Central memory CD4-positive, alpha-beta T cell (primary cell): Measurements from ENCODE around the gene HIPK2.

Experiments used
- DNase-seq: peaks from one replicate; pipeline ENCODE4 v3.0.0; 2022

The HIPK2 gene

DNA sequence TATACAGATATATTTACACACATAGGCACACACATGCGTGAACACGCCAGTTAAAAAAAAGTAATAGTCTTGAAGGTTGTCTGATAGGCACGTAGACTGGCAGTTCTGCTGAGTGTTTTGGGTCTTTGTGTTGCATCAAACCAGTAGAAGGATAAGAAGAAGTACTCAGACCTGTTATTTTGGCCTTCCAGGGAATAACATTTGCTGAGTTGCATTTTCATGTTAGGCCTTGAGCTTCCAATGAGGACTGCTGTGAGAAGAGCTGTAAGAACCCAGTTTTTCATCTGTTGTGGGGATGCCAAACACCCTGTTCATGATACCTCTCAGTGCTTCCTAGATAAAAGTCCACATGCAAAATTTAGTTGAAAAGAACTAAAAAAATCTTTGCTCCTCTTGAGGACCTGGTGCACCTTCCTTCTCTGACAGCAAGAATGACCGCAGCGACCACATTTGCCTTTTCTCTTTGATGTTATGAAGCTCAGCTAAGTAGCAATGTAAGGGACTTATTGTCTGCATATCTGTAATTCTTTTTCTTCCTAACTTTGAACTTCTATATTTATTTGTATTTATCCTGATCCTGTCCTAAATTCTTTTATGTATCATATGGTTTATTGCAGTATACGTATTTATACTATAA lies 27.2 kb downstream of the HIPK2 start:
- DNase-seq = no peak

- DNase-seq = no peak
Observed at GRCh38 chr7:139749545-139749944, 28.3 kb downstream of the HIPK2 start.

GRCh38 chr7:139748941-139749340 lies 28.9 kb downstream of the HIPK2 start:
- DNase-seq = no peak

GRCh38 chr7:139748373-139748765 lies 29.4 kb downstream of the HIPK2 start:
- no peak for DNase-seq

GRCh38 chr7:139747662-139748372 lies 30.0 kb downstream of the HIPK2 start:
- no peak for DNase-seq

DNA sequence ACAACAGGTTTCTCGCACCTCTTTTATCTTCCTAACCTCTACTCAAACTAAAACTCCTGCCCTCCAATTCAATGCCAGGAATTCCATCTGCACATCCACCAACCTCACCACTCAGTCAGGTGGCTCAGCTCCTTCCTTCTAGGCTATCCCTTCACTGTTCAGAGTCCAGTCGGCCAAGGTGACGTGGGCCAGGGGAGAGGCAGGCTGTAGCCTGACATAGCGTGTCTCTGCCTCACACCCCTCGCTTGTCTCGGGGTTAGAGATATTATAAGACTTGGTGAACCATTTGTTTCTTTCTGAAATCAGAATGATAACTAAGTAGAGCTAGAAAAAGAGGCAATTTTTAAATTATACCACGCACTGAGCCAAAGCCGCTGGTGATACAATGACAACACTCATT lies 31.1 kb downstream of the HIPK2 start:
- DNase-seq = no peak

DNA sequence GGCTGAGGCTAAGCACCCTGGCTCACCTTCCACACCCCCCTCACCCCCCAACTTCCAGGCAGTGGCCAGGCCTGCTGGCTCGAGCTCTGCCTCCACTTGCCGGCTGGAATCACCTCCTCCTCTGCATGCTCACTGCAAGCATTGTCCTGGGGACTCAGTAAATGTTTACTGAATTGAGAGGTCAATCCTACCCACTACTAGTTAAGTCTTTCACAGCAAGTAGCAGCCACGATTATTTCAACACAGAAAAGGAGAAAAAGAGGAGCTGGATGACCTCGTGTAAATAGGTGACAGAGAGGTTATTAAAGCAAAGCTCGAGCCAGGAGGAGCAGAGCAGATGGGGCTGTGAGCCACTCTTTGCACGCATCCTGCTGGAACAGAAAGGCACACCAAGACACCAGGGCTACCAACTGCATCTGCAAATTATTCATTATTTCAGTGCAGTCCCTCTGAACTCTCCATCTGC lies 32.1 kb downstream of the HIPK2 start:
- no peak for DNase-seq

GRCh38 chr7:139744768-139745677 lies 32.8 kb downstream of the HIPK2 start:
- DNase-seq = no peak

GRCh38 chr7:139743967-139744767 lies 33.6 kb downstream of the HIPK2 start:
- DNase-seq = no peak

- no peak for DNase-seq
Observed at GRCh38 chr7:139743267-139743966, 34.4 kb downstream of the HIPK2 start.

DNA sequence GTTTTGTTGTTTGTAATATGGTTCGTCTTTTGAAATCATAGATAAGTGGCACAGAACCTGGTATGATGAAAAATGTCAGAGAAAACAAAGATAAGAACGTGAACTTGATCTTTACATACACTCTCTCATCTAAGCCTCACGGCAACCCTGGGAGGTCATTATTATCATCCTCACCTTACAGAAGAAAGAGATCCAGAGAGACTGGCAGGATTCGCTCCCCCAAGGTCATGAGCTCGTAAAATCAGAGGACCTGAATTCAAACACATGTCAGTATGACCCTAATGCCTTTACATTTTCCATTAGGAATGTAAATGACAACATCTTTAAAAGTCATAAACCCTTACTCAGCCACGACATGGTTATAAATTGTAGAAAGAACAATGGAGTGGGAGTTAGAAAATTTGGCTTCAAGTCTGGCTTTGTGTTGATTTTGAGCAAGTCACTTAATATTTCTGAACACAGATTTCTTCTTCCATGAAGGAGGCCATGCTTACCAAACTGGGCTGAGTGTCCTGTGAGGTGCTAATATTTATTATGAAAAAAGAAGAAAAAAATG lies 35.9 kb downstream of the HIPK2 start:
- DNase-seq = no peak

GRCh38 chr7:139741239-139741638 lies 36.6 kb downstream of the HIPK2 start:
- DNase-seq = no peak

GRCh38 chr7:139739863-139740597 lies 37.8 kb downstream of the HIPK2 start:
- DNase-seq = no peak

DNA sequence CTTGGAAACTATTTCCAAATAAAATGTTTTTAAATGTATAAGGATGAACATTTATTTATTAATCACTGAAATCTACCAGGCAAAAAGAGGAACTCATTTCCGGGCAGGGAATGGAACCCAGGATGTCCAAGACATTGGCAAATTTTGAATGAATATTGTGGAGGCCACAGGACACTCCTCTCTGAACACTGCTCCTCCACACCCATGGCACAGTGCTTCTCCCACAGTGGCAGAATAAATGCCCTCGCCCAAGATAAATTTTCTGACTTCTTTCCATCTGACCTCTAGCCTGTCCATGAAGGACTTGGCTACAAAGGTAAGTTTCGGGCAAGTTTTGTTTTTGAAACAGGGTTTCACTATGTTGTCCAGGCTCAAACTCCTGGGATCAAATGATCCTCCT lies 39.0 kb downstream of the HIPK2 start:
- DNase-seq = no peak

GRCh38 chr7:139738101-139738489 lies 39.7 kb downstream of the HIPK2 start:
- no peak for DNase-seq

DNA sequence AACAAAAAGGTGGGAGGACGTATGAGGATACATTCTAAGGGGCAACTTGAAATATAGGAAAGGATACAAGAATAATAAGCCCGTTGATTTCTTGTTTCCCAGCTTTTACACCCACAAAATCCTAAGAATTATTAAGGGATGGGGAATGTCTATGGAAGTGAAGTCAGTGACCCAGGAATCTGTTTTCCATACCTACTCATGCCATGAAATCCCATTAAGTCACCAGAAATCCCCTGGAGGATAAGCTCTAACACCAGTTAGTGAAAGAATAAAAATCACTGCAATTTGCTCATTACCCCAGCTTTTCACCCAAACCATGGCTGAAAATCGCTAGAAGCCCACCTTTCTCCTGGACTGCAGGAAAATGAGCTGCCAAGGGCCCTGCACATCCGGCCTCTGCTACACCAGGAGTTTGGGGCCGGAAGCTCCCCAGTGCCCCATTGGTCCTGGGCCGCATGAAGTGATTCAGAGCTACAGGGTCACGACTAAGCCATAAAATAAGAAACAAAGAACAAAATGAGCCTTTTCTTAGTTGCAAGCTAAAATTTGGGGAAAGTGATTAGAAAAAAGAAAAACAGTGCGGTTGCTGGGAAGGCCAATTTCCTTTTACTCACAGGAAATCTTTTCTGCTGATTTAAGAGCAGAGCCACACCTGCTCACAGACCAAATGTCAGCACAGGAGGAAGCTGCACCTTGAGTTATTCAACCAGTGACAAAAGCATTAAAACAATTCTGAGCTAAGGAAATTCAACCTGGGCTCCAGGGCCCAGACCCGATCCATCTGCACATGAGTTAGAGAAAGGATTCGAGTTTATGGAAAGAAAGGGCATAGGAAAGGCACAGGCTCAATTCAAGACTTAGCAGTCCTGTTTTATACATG lies 40.3 kb downstream of the HIPK2 start:
- DNase-seq = no peak

DNA sequence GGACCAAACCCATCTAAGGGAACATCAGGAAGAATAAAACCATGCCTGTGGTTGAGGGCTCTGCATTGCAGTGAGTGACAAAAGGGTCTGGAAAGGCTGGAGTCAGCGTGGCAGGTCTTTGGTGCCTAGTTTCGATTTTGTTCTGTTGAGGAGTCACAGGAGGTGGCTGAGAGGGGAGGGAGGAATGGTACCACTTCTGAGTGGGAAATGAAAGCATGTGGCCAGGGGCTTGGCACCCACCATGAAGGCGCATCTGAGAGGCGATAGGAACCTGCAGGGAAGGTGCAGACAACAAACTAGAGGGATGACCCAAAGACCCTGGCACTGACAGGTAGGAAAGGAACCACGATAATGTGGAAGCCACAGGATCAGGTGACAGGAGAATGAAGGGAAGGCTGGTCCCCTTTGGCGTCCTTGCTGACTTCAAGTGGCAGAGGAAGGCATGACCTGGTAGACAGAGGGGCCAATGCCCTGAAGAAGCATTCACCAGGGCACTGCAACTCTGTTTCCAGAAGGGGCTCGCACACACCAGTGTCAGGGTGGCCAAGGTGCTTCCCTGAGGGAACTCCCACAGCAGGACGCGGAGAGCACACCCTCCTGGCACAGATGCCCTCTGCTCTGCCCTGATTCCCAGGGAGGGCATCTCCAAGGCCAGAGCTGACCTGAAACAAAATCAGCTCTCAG lies 41.7 kb downstream of the HIPK2 start:
- DNase-seq = no peak

DNA sequence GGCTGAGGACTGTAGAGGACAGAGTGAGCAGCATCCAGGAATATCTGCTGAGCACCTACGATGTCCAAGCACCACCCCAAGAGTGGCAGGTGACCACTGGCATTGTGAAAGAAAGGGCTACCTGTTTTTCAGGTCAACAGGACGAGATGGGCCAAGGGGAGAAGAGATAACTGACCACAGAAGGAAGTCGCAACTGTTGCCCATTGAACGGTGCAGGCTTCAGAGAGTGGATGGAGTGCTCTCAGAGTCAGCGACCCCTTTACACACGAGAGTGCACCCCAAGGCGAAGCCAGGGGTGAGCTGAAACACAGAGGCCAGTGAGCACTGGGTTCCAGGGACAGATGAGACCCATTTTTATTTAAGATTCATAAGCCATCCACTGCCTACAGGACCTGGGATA lies 42.3 kb downstream of the HIPK2 start:
- no peak for DNase-seq

- DNase-seq = no peak
Observed at GRCh38 chr7:139734395-139734794, 43.4 kb downstream of the HIPK2 start.
